Subcutaneous abdominal adipose tissue (tissue), 5 donors: ENCODE measurements around the gene FOXL3.

Experiments
- H3K27ac ChIP-seq: one replicate; pipeline ENCODE4 v1.7.0; 2013; ENCODE audit warnings: low read depth, mild to moderate bottlenecking, inconsistent platforms, low read length, moderate library complexity
- H3K27me3 ChIP-seq, 5 donors: one replicate each; pipeline ENCODE4 v1.7.0; 2013; ENCODE audit warnings: low read length in 5 of 5, inconsistent platforms in 1 of 5; ENCODE audit not compliant: control insufficient read depth in 5 of 5, insufficient read depth in 4 of 5
- H3K36me3 ChIP-seq, 5 donors: one replicate each; pipeline ENCODE4 v1.7.0; 2013; ENCODE audit warnings: low read length in 5 of 5; ENCODE audit not compliant: control insufficient read depth in 5 of 5, insufficient read depth in 5 of 5
- H3K4me1 ChIP-seq, 5 donors: one replicate each; pipeline ENCODE4 v1.7.0; 2013; ENCODE audit warnings: low read length in 5 of 5, mild to moderate bottlenecking in 3 of 5, moderate library complexity in 1 of 5; ENCODE audit not compliant: control insufficient read depth in 5 of 5, insufficient read depth in 5 of 5
- H3K4me3 ChIP-seq, 5 donors: one replicate each; pipeline ENCODE4 v1.7.0; 2013; ENCODE audit warnings: low read length in 5 of 5, low read depth in 1 of 5
- H3K9ac ChIP-seq, 5 donors: one replicate each; pipeline ENCODE4 v1.7.0; 2013; ENCODE audit warnings: low read length in 5 of 5, mild to moderate bottlenecking in 4 of 5, moderate library complexity in 3 of 5
- H3K9me3 ChIP-seq, 5 donors: one replicate each; pipeline ENCODE4 v1.7.0; 2013; ENCODE audit warnings: low read length in 5 of 5; ENCODE audit not compliant: control insufficient read depth in 5 of 5
- donor health status: healthy.
- donor health status: healthy.
- donor health status: healthy.
- donor health status: healthy.
- donor health status: healthy.

The FOXL3 gene

GRCh38 chr7:276230-276835 is 13.6 kb upstream of the FOXL3 start:
- H3K4me1 ChIP-seq: no peaks in the 10 kb centered on the region
- no peak overlapping the region for H3K27ac ChIP-seq

GRCh38 chr7:277228-277627 is 12.7 kb upstream of the FOXL3 start:
- H3K27me3 ChIP-seq: peaks cover 3 to 15% (median 5%) of the 10 kb centered on the region in 5 donors
- H3K9ac ChIP-seq: no peak overlapping the region

More at GRCh38 chr7:276230-276835, 13.6 kb upstream of the FOXL3 start:
- H3K36me3 ChIP-seq: no peaks in the 10 kb centered on the region
- H3K9me3 ChIP-seq: peaks cover 0 to 20% (median 13%) of the 10 kb centered on the region in 5 donors
- H3K9ac ChIP-seq: no peak overlapping the region
- peaks cover 3 to 15% (median 5%) of the 10 kb centered on the region in 5 donors for H3K27me3 ChIP-seq
- no peak overlapping the region for H3K4me3 ChIP-seq

GRCh38 chr7:278081-278480 is 11.9 kb upstream of the FOXL3 start:
- H3K4me1 ChIP-seq: no peaks in the 10 kb centered on the region
- no peak overlapping the region for H3K4me3 ChIP-seq
- no peak overlapping the region for H3K9ac ChIP-seq
- no peak overlapping the region for H3K27ac ChIP-seq
- peaks cover 0 to 20% (median 5%) of the 10 kb centered on the region in 5 donors for H3K9me3 ChIP-seq
- H3K27me3 ChIP-seq: peaks cover 2 to 19% (median 3%) of the 10 kb centered on the region in 5 donors
- no peaks in the 10 kb centered on the region for H3K36me3 ChIP-seq

More at GRCh38 chr7:277228-277627, 12.7 kb upstream of the FOXL3 start:
- no peak overlapping the region for H3K4me3 ChIP-seq
- no peaks in the 10 kb centered on the region for H3K4me1 ChIP-seq
- peaks cover 0 to 26% (median 13%) of the 10 kb centered on the region in 5 donors for H3K9me3 ChIP-seq
- H3K27ac ChIP-seq: no peak overlapping the region
- no peaks in the 10 kb centered on the region for H3K36me3 ChIP-seq

GRCh38 chr7:279821-280220 is 10.1 kb upstream of the FOXL3 start:
- Histone ChIP-seq H3K27me3 (peaks cover 3 to 19% (median 5%) of the 10 kb centered on the region in 5 donors), H3K36me3 (no peaks in the 10 kb centered on the region), H3K27ac (no peak overlapping the region), H3K9ac (no peak overlapping the region), H3K9me3 (peaks cover 0 to 16% (median 0%) of the 10 kb centered on the region in 5 donors), H3K4me1 (no peaks in the 10 kb centered on the region), H3K4me3 (no peak overlapping the region)

- Histone ChIP-seq H3K27ac (no peak overlapping the region), H3K9me3 (peaks cover 0 to 16% (median 0%) of the 10 kb centered on the region in 5 donors)
Observed at GRCh38 chr7:280461-280860, 9.5 kb upstream of the FOXL3 start.

GRCh38 chr7:281637-282036 is 8.3 kb upstream of the FOXL3 start:
- no peak overlapping the region for H3K4me3 ChIP-seq
- peaks cover 0 to 12% (median 0%) of the 10 kb centered on the region in 5 donors for H3K9me3 ChIP-seq
- H3K4me1 ChIP-seq: no peaks in the 10 kb centered on the region
- H3K27me3 ChIP-seq: peaks cover 10 to 25% (median 15%) of the 10 kb centered on the region in 5 donors
- no peak overlapping the region for H3K9ac ChIP-seq
- H3K27ac ChIP-seq: no peak overlapping the region
- H3K36me3 ChIP-seq: no peaks in the 10 kb centered on the region

More at GRCh38 chr7:280461-280860, 9.5 kb upstream of the FOXL3 start:
- H3K27me3 ChIP-seq: peaks cover 3 to 22% (median 8%) of the 10 kb centered on the region in 5 donors
- no peaks in the 10 kb centered on the region for H3K4me1 ChIP-seq
- no peaks in the 10 kb centered on the region for H3K36me3 ChIP-seq
- H3K9ac ChIP-seq: no peak overlapping the region
- H3K4me3 ChIP-seq: no peak overlapping the region

- H3K36me3 ChIP-seq: no peaks in the 10 kb centered on the region
- no peak overlapping the region for H3K9ac ChIP-seq
- H3K27ac ChIP-seq: no peak overlapping the region
- H3K4me1 ChIP-seq: no peaks in the 10 kb centered on the region
- peaks cover 0 to 7% (median 0%) of the 10 kb centered on the region in 5 donors for H3K9me3 ChIP-seq
- peaks cover 10 to 24% (median 15%) of the 10 kb centered on the region in 5 donors for H3K27me3 ChIP-seq
- H3K4me3 ChIP-seq: no peak overlapping the region
Observed at GRCh38 chr7:282621-283020, 7.3 kb upstream of the FOXL3 start.

GRCh38 chr7:284762-285722 is 4.9 kb upstream of the FOXL3 start:
- Histone ChIP-seq H3K4me3 (no peak overlapping the region), H3K36me3 (no peaks in the 10 kb centered on the region), H3K27me3 (peaks cover 22 to 39% (median 30%) of the 10 kb centered on the region in 5 donors), H3K9me3 (peaks cover 0 to 7% (median 0%) of the 10 kb centered on the region in 5 donors), H3K27ac (no peak overlapping the region), H3K9ac (no peak overlapping the region), H3K4me1 (no peaks in the 10 kb centered on the region)

GRCh38 chr7:285731-286130 is 4.2 kb upstream of the FOXL3 start:
- H3K9me3 ChIP-seq: peaks cover 0 to 7% (median 0%) of the 10 kb centered on the region in 5 donors
- no peaks in the 10 kb centered on the region for H3K4me1 ChIP-seq
- no peaks in the 10 kb centered on the region for H3K36me3 ChIP-seq
- no peak overlapping the region for H3K9ac ChIP-seq
- H3K27me3 ChIP-seq: peaks cover 26 to 41% (median 31%) of the 10 kb centered on the region in 5 donors
- H3K27ac ChIP-seq: no peak overlapping the region
- H3K4me3 ChIP-seq: no peak overlapping the region

- no peak overlapping the region for H3K4me3 ChIP-seq
- peaks cover 0 to 7% (median 0%) of the 10 kb centered on the region in 5 donors for H3K9me3 ChIP-seq
- no peak overlapping the region for H3K27ac ChIP-seq
- no peak overlapping the region for H3K9ac ChIP-seq
- peaks cover 27 to 43% (median 32%) of the 10 kb centered on the region in 5 donors for H3K27me3 ChIP-seq
- no peaks in the 10 kb centered on the region for H3K4me1 ChIP-seq
- H3K36me3 ChIP-seq: no peaks in the 10 kb centered on the region
Observed at GRCh38 chr7:286266-286665, 3.7 kb upstream of the FOXL3 start.
